LNCaP clone FGC (cell line): ENCODE data around the gene MCCC2.

Source experiments
- DNase-seq: peaks from one replicate; pipeline ENCODE4 v3.0.0-alpha.2; 2011; ENCODE audit warnings: low read depth
- H3K4me3 ChIP-seq: 2 replicates; pipeline ENCODE4 v1.5.1; 2011; ENCODE audit warnings: mild to moderate bottlenecking, low read depth, low read length, control low read depth
- CTCF ChIP-seq: IDR thresholded peaks from 2 replicates; pipeline ENCODE4 v1.5.1; 2012; ENCODE audit warnings: mild to moderate bottlenecking; ENCODE audit not compliant: control insufficient read depth, insufficient read depth; ENCODE audit errors: extremely low read depth

MCCC2 gene

GRCh38 chr5:71615809-71616208 is 28.7 kb downstream of the MCCC2 start:
- no peak for DNase-seq
- no peak for TF ChIP-seq CTCF
- no peak overlapping the region for H3K4me3 ChIP-seq

GRCh38 chr5:71620630-71621029 is 33.5 kb downstream of the MCCC2 start:
- no peak for TF ChIP-seq CTCF

GRCh38 chr5:71621268-71621667 is 34.1 kb downstream of the MCCC2 start:
- no peak for DNase-seq
- no peak overlapping the region for H3K4me3 ChIP-seq
- no peak for TF ChIP-seq CTCF

More at GRCh38 chr5:71620630-71621029, 33.5 kb downstream of the MCCC2 start:
- no peak overlapping the region for H3K4me3 ChIP-seq
- no peak for DNase-seq

GRCh38 chr5:71621741-71622140 is 34.6 kb downstream of the MCCC2 start:
- DNase-seq = no peak
- no peak for TF ChIP-seq CTCF
- H3K4me3 ChIP-seq = no peak overlapping the region

- no peak overlapping the region for H3K4me3 ChIP-seq
- TF ChIP-seq CTCF = no peak
- no peak for DNase-seq
Observed at GRCh38 chr5:71623221-71623794, 36.2 kb downstream of the MCCC2 start.

- no peak for TF ChIP-seq CTCF
- peak; percentile 58 for DNase-seq
- no peak overlapping the region for H3K4me3 ChIP-seq
Observed at GRCh38 chr5:71629950-71630349, 42.8 kb downstream of the MCCC2 start.

GRCh38 chr5:71631070-71631469 is 43.9 kb downstream of the MCCC2 start:
- H3K4me3 ChIP-seq = no peak overlapping the region
- no peak for DNase-seq
- no peak for TF ChIP-seq CTCF
